Activated naive CD4-positive, alpha-beta T cell treated with anti-CD3 and anti-CD28 coated beads, Interleukin-2, amount 50 U/mL, for 24 hours (primary cell): Measurements from ENCODE around the gene NAV2.

ENCODE experiments used
- H3K27ac Mint-ChIP-seq: one replicate; pipeline ENCODE4 v1.8.0; 2021; ENCODE audit warnings: mild to moderate bottlenecking, mixed read lengths
- H3K27me3 Mint-ChIP-seq: one replicate; pipeline ENCODE4 v1.8.0; 2021; ENCODE audit warnings: mixed read lengths
- H3K36me3 Mint-ChIP-seq: one replicate; pipeline ENCODE4 v1.8.0; 2021; ENCODE audit warnings: mixed read lengths
- H3K4me1 Mint-ChIP-seq: one replicate; pipeline ENCODE4 v1.8.0; 2021; ENCODE audit warnings: mixed read lengths
- H3K4me3 Mint-ChIP-seq: one replicate; pipeline ENCODE4 v1.8.0; 2021; ENCODE audit warnings: mild to moderate bottlenecking, mixed read lengths
- H3K9me3 Mint-ChIP-seq: one replicate; pipeline ENCODE4 v1.8.0; 2021; ENCODE audit warnings: mixed read lengths

NAV2 gene

GRCh38 chr11:19849947-19850593 lies 137.4 kb downstream of the NAV2 start:
- peaks cover 2% of the 10 kb centered on the region for H3K36me3 Mint-ChIP-seq
- H3K9me3 Mint-ChIP-seq: peaks cover 5% of the 10 kb centered on the region
- H3K27ac Mint-ChIP-seq: no peak overlapping the region

GRCh38 chr11:19852288-19852687 lies 139.7 kb downstream of the NAV2 start:
- H3K27me3 Mint-ChIP-seq: peaks cover 1% of the 10 kb centered on the region
- H3K4me3 Mint-ChIP-seq: no peak overlapping the region
- H3K27ac Mint-ChIP-seq: no peak overlapping the region
- H3K9me3 Mint-ChIP-seq: peaks cover 5% of the 10 kb centered on the region
- peaks cover 2% of the 10 kb centered on the region for H3K36me3 Mint-ChIP-seq
- no peaks in the 10 kb centered on the region for H3K4me1 Mint-ChIP-seq

More at GRCh38 chr11:19849947-19850593, 137.4 kb downstream of the NAV2 start:
- peaks cover 6% of the 10 kb centered on the region for H3K27me3 Mint-ChIP-seq
- no peaks in the 10 kb centered on the region for H3K4me1 Mint-ChIP-seq
- H3K4me3 Mint-ChIP-seq: no peak overlapping the region

- peaks cover 1% of the 10 kb centered on the region for H3K27me3 Mint-ChIP-seq
- no peak overlapping the region for H3K27ac Mint-ChIP-seq
- H3K4me3 Mint-ChIP-seq: no peak overlapping the region
- peaks cover 2% of the 10 kb centered on the region for H3K36me3 Mint-ChIP-seq
- H3K4me1 Mint-ChIP-seq: no peaks in the 10 kb centered on the region
- peaks cover 5% of the 10 kb centered on the region for H3K9me3 Mint-ChIP-seq
These were observed 140.4 kb downstream of the NAV2 start for GRCh38 chr11:19853016-19853415.

GRCh38 chr11:19853920-19854319 lies 141.3 kb downstream of the NAV2 start:
- no peak overlapping the region for H3K27ac Mint-ChIP-seq
- no peaks in the 10 kb centered on the region for H3K4me1 Mint-ChIP-seq
- peaks cover 5% of the 10 kb centered on the region for H3K9me3 Mint-ChIP-seq
- no peak overlapping the region for H3K4me3 Mint-ChIP-seq
- peaks cover 3% of the 10 kb centered on the region for H3K27me3 Mint-ChIP-seq
- H3K36me3 Mint-ChIP-seq: peaks cover 2% of the 10 kb centered on the region

GRCh38 chr11:19861171-19861570 lies 148.5 kb downstream of the NAV2 start:
- no peak overlapping the region for H3K27ac Mint-ChIP-seq
- H3K4me1 Mint-ChIP-seq: no peaks in the 10 kb centered on the region
- no peak overlapping the region for H3K4me3 Mint-ChIP-seq
- no peaks in the 10 kb centered on the region for H3K9me3 Mint-ChIP-seq
- peaks cover 1% of the 10 kb centered on the region for H3K27me3 Mint-ChIP-seq
- no peaks in the 10 kb centered on the region for H3K36me3 Mint-ChIP-seq

GRCh38 chr11:19862091-19862490 lies 149.5 kb downstream of the NAV2 start:
- H3K4me1 Mint-ChIP-seq: no peaks in the 10 kb centered on the region
- no peaks in the 10 kb centered on the region for H3K36me3 Mint-ChIP-seq
- no peak overlapping the region for H3K4me3 Mint-ChIP-seq
- peaks cover 1% of the 10 kb centered on the region for H3K27me3 Mint-ChIP-seq
- no peaks in the 10 kb centered on the region for H3K9me3 Mint-ChIP-seq
- no peak overlapping the region for H3K27ac Mint-ChIP-seq

- Mint-ChIP-seq H3K4me3 (no peak overlapping the region), H3K9me3 (no peaks in the 10 kb centered on the region), H3K27ac (no peak overlapping the region), H3K27me3 (no peaks in the 10 kb centered on the region), H3K36me3 (no peaks in the 10 kb centered on the region), H3K4me1 (no peaks in the 10 kb centered on the region)
These were observed 151.8 kb downstream of the NAV2 start for GRCh38 chr11:19864141-19865140.

- no peaks in the 10 kb centered on the region for H3K27me3 Mint-ChIP-seq
- H3K27ac Mint-ChIP-seq: no peak overlapping the region
- H3K4me3 Mint-ChIP-seq: no peak overlapping the region
- H3K36me3 Mint-ChIP-seq: no peaks in the 10 kb centered on the region
- no peaks in the 10 kb centered on the region for H3K9me3 Mint-ChIP-seq
- H3K4me1 Mint-ChIP-seq: no peaks in the 10 kb centered on the region
These were observed 153.4 kb downstream of the NAV2 start for GRCh38 chr11:19866037-19866436.

GRCh38 chr11:19866521-19866920 lies 153.9 kb downstream of the NAV2 start:
- Mint-ChIP-seq H3K27ac (no peak overlapping the region), H3K36me3 (no peaks in the 10 kb centered on the region), H3K9me3 (no peaks in the 10 kb centered on the region), H3K4me1 (no peaks in the 10 kb centered on the region), H3K4me3 (no peak overlapping the region), H3K27me3 (peaks cover 2% of the 10 kb centered on the region)

- Mint-ChIP-seq H3K4me3 (no peak overlapping the region), H3K27me3 (peaks cover 2% of the 10 kb centered on the region), H3K27ac (no peak overlapping the region), H3K36me3 (no peaks in the 10 kb centered on the region), H3K4me1 (no peaks in the 10 kb centered on the region), H3K9me3 (no peaks in the 10 kb centered on the region)
These were observed 154.4 kb downstream of the NAV2 start for GRCh38 chr11:19867064-19867463.

GRCh38 chr11:19868281-19868821 lies 155.7 kb downstream of the NAV2 start:
- peaks cover 2% of the 10 kb centered on the region for H3K27me3 Mint-ChIP-seq
- H3K9me3 Mint-ChIP-seq: no peaks in the 10 kb centered on the region
- no peak overlapping the region for H3K4me3 Mint-ChIP-seq
- no peaks in the 10 kb centered on the region for H3K4me1 Mint-ChIP-seq
- no peaks in the 10 kb centered on the region for H3K36me3 Mint-ChIP-seq
- H3K27ac Mint-ChIP-seq: no peak overlapping the region

GRCh38 chr11:19868871-19869270 lies 156.2 kb downstream of the NAV2 start:
- H3K4me1 Mint-ChIP-seq: no peaks in the 10 kb centered on the region
- peaks cover 2% of the 10 kb centered on the region for H3K27me3 Mint-ChIP-seq
- no peak overlapping the region for H3K4me3 Mint-ChIP-seq
- H3K9me3 Mint-ChIP-seq: no peaks in the 10 kb centered on the region
- no peaks in the 10 kb centered on the region for H3K36me3 Mint-ChIP-seq
- no peak overlapping the region for H3K27ac Mint-ChIP-seq

- Mint-ChIP-seq H3K27me3 (peaks cover 2% of the 10 kb centered on the region), H3K4me1 (no peaks in the 10 kb centered on the region), H3K9me3 (no peaks in the 10 kb centered on the region), H3K27ac (no peak overlapping the region), H3K4me3 (no peak overlapping the region), H3K36me3 (no peaks in the 10 kb centered on the region)
These were observed 156.8 kb downstream of the NAV2 start for GRCh38 chr11:19869466-19869865.

- no peak overlapping the region for H3K27ac Mint-ChIP-seq
- H3K36me3 Mint-ChIP-seq: no peaks in the 10 kb centered on the region
- peaks cover 2% of the 10 kb centered on the region for H3K27me3 Mint-ChIP-seq
- no peaks in the 10 kb centered on the region for H3K9me3 Mint-ChIP-seq
- H3K4me1 Mint-ChIP-seq: no peaks in the 10 kb centered on the region
- H3K4me3 Mint-ChIP-seq: no peak overlapping the region
These were observed 157.4 kb downstream of the NAV2 start for GRCh38 chr11:19869946-19870589.

- H3K9me3 Mint-ChIP-seq: no peaks in the 10 kb centered on the region
- no peak overlapping the region for H3K4me3 Mint-ChIP-seq
- peaks cover 2% of the 10 kb centered on the region for H3K27me3 Mint-ChIP-seq
- H3K36me3 Mint-ChIP-seq: no peaks in the 10 kb centered on the region
- no peak overlapping the region for H3K27ac Mint-ChIP-seq
- no peaks in the 10 kb centered on the region for H3K4me1 Mint-ChIP-seq
These were observed 158.9 kb downstream of the NAV2 start for GRCh38 chr11:19871531-19871930.
